Measurements from ENCODE around the gene ARL5C. TPM values are rescaled to one million over a fixed set of nuclear protein-coding genes. Genes with fewer than 3 reads are reported as not detected.
A peak's percentile ranks its signal among the peaks of the same experiment; 100 is the strongest.

Gene ARL5C
- total RNA-seq, 8 experiments from 2014 or later, result 0.07 to 0.66 (median 0.23) TPM; not detected in 2

- H3K4me1 ChIP-seq (replicated peaks in 1 of 2), result peaks cover 26% of the 10 kb centered on the region in 2 donors
- 40 to 100% (median 83%) methylated on average over 1 to 7 of the region's 9 CpGs; no CpG with 5 or more reads in 5 of the 10 experiments for WGBS, 10 experiments
- H3K27ac ChIP-seq, result no peak overlapping the region
- in situ Hi-C loops (cut with MboI; ENCODE audit: low pct_unique_long_range_greater_than_20kb in 2 of 9, low sequenced_read_pairs in 9 of 9, unreplicated experiment in 9 of 9), result no loop called here
- ATAC-seq (replicated peaks in 6 of 8), result no peak
- H3K4me3 ChIP-seq, result no peak overlapping the region
Observed at GRCh38 chr17:39191750-39192510, 26.0 kb upstream of the ARL5C start.

DNA sequence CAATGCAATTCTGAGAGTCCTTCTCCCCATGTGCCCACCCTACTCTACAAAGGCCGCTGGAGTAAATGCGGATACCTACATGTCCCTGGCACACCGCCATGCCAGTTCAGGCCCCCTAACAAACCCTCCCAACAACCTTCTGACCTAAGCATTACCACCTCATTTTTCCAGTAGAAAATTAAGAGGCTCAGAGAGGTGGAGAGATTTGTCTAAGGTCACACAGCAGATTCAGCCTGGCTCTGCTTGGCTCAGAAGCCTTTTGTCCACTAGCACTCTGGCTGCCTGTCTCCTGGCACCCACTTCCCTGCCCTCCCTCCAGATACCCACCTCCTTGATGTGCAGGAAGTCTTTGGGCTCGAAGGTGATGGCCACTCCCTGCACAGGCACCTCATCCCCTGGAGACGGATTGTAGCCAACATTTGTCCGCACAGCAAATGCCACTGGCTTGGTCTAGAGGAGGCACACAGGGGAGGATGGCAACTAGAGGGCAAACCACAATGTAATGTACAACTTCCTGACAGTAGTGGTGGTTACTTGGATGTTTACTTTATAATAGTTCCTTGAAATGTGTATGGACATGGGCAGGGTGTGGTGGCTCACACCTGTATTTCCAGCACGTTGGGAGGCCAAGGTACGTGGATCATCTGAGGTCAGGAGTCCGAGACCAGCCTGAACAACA lies 21.3 kb upstream of the ARL5C start:
- no peak for ATAC-seq (replicated peaks in 6 of 8)
- H3K4me1 ChIP-seq (replicated peaks in 1 of 2), result no peaks in the 10 kb centered on the region
- 92 to 100% (median 100%) methylated on average over 1 to 7 of the region's 9 CpGs; no CpG with 5 or more reads in 2 of the 10 experiments for WGBS, 10 experiments
- no peak overlapping the region for H3K4me3 ChIP-seq
- H3K27ac ChIP-seq, result no peak overlapping the region
- in situ Hi-C loops (cut with MboI; ENCODE audit: low pct_unique_long_range_greater_than_20kb in 2 of 9, low sequenced_read_pairs in 9 of 9, unreplicated experiment in 9 of 9), result no loop called here

DNA sequence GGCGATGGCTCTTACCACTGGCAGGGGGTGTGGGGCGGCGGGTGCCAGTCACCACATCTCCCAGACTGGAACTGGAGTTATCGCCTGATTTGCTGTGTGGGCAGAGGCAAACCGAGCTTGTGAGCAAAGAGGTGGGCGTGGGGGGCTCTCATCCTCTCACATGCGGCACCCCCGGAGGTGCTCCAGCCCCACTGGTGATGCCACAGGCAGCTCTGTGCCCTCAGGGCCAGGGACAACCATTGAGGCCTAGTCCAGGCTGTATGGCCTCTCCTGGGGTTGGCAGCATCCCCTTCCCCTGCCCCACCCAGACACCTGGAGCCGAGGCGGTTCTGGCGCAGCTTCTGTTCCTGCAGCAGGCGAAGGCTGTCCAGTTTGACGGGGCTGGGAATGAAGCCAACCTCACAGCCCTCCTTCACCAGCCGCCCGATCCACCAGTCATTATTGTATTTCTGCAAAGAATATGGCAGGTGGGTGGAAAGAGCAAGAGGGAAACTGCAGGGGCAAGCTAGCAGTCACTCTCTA lies 20.6 kb upstream of the ARL5C start:
- in situ Hi-C loops (cut with MboI; ENCODE audit: low pct_unique_long_range_greater_than_20kb in 2 of 9, low sequenced_read_pairs in 9 of 9, unreplicated experiment in 9 of 9), result no loop called here
- ATAC-seq (replicated peaks in 6 of 8), result no peak
- H3K27ac ChIP-seq, result no peak overlapping the region
- no peaks in the 10 kb centered on the region for H3K4me1 ChIP-seq (replicated peaks in 1 of 2)
- no peak overlapping the region for H3K4me3 ChIP-seq
- WGBS, 10 experiments, result 80 to 100% (median 100%) methylated on average over 1 to 6 of the region's 15 CpGs; no CpG with 5 or more reads in 7 of the 10 experiments

GRCh38 chr17:39183720-39184119 lies 17.8 kb upstream of the ARL5C start:
- no peak for ATAC-seq (replicated peaks in 6 of 8)
- in situ Hi-C loops (cut with MboI; ENCODE audit: low pct_unique_long_range_greater_than_20kb in 2 of 9, low sequenced_read_pairs in 9 of 9, unreplicated experiment in 9 of 9), result no loop called here
- 87 to 100% (median 94%) methylated on average over 1 to 10 of the region's 10 CpGs; no CpG with 5 or more reads in 6 of the 10 experiments for WGBS, 10 experiments
- Histone ChIP-seq H3K27ac (no peak overlapping the region), H3K4me3 (no peak overlapping the region), H3K4me1 (replicated peaks in 1 of 2) (no peaks in the 10 kb centered on the region)

GRCh38 chr17:39183045-39183444 lies 17.1 kb upstream of the ARL5C start:
- in situ Hi-C loops (cut with MboI; ENCODE audit: low pct_unique_long_range_greater_than_20kb in 2 of 9, low sequenced_read_pairs in 9 of 9, unreplicated experiment in 9 of 9), result no loop called here
- no peak for ATAC-seq (replicated peaks in 6 of 8)
- H3K4me1 ChIP-seq (replicated peaks in 1 of 2), result no peaks in the 10 kb centered on the region
- H3K4me3 ChIP-seq, result no peak overlapping the region
- H3K27ac ChIP-seq, result no peak overlapping the region
- 72 to 100% (median 93%) methylated on average over 2 to 3 of the region's 5 CpGs; no CpG with 5 or more reads in 3 of the 10 experiments for WGBS, 10 experiments

DNA sequence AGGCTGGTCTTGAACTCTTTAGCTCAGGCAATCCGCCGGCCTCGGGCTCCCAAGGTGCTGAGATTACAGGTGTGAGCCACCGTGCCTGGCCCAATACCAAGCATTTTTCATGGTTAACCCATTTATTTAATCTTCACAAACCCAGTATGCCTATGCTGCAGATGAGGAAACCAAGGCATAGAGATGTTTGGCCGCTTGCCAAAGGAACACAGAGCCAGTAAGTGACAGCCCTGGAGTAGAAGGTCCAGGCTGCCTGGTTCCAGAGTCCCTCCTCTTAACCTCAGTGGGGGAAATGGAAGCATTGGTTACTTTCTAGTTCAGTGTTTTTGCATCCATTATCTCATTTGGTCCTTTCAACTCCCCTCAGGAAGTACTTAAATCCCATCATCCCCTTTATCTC lies 15.3 kb upstream of the ARL5C start:
- in situ Hi-C loops (cut with MboI; ENCODE audit: low pct_unique_long_range_greater_than_20kb in 2 of 9, low sequenced_read_pairs in 9 of 9, unreplicated experiment in 9 of 9), result no loop called here
- no peaks in the 10 kb centered on the region for H3K4me1 ChIP-seq (replicated peaks in 1 of 2)
- no peak overlapping the region for H3K4me3 ChIP-seq
- H3K27ac ChIP-seq, result no peak overlapping the region
- WGBS, 10 experiments, result 82 to 100% (median 98%) methylated on average over 1 to 5 of the region's 5 CpGs; no CpG with 5 or more reads in 3 of the 10 experiments
- ATAC-seq (replicated peaks in 6 of 8), result no peak

GRCh38 chr17:39178536-39178935 lies 12.6 kb upstream of the ARL5C start:
- peak in 7 of 8 experiments; percentile 22 to 98 (median 38) for ATAC-seq (replicated peaks in 6 of 8)
- 34 to 100% (median 79%) methylated on average over 1 to 4 of the region's 4 CpGs for WGBS, 10 experiments
- no peaks in the 10 kb centered on the region for H3K4me1 ChIP-seq (replicated peaks in 1 of 2)
- no peak overlapping the region for H3K4me3 ChIP-seq
- no peak overlapping the region for H3K27ac ChIP-seq
- in situ Hi-C loops (cut with MboI; ENCODE audit: low pct_unique_long_range_greater_than_20kb in 2 of 9, low sequenced_read_pairs in 9 of 9, unreplicated experiment in 9 of 9), result no loop called here

GRCh38 chr17:39177256-39177655 lies 11.3 kb upstream of the ARL5C start:
- WGBS, 10 experiments, result 70 to 93% (median 76%) methylated on average over 5 to 10 of the region's 12 CpGs; no CpG with 5 or more reads in 7 of the 10 experiments
- peak in 2 of 8 experiments; percentile 7 to 11 for ATAC-seq (replicated peaks in 6 of 8)
- no peak overlapping the region for H3K4me3 ChIP-seq
- no peak overlapping the region for H3K27ac ChIP-seq
- H3K4me1 ChIP-seq (replicated peaks in 1 of 2), result no peaks in the 10 kb centered on the region
- in situ Hi-C loops (cut with MboI; ENCODE audit: low pct_unique_long_range_greater_than_20kb in 2 of 9, low sequenced_read_pairs in 9 of 9, unreplicated experiment in 9 of 9), result no loop called here

DNA sequence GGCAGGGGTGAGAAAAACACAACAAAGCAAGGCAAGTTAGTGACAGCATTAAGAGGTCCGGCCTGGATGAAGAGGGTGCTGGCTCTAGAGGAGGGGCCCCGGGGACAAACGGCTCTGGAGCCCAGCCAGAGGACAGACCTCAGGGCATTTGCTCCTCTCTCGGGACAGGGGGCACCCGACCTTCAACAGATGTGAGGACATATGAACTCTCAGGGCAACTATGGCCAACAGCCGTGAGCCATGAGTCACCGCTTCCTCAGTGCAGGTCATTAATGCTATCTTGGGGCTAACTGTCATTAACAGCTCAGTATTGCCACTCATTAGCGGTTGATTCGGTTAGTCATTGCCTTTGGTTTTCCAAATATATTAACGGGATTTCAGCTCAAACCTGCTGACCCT lies 9.7 kb upstream of the ARL5C start:
- peak in 3 of 8 experiments; percentile 2 to 14 (median 7) for ATAC-seq (replicated peaks in 6 of 8)
- H3K4me1 ChIP-seq (replicated peaks in 1 of 2), result no peaks in the 10 kb centered on the region
- H3K4me3 ChIP-seq, result no peak overlapping the region
- in situ Hi-C loops (cut with MboI; ENCODE audit: low pct_unique_long_range_greater_than_20kb in 2 of 9, low sequenced_read_pairs in 9 of 9, unreplicated experiment in 9 of 9), result no loop called here
- 66 to 100% (median 95%) methylated on average over 2 to 6 of the region's 10 CpGs; no CpG with 5 or more reads in 3 of the 10 experiments for WGBS, 10 experiments
- H3K27ac ChIP-seq, result no peak overlapping the region

- Histone ChIP-seq H3K27ac (no peak overlapping the region), H3K4me1 (replicated peaks in 1 of 2) (no peaks in the 10 kb centered on the region), H3K4me3 (no peak overlapping the region)
- in situ Hi-C loops (cut with MboI; ENCODE audit: low pct_unique_long_range_greater_than_20kb in 2 of 9, low sequenced_read_pairs in 9 of 9, unreplicated experiment in 9 of 9), result loop anchor here in 2 of 9 experiments (25.0 kb wide), 1 partner anchor 188 kb away; no protein-coding TSS in a partner anchor
- 85 to 100% (median 100%) methylated on average over 1 to 10 of the region's 35 CpGs; no CpG with 5 or more reads in 7 of the 10 experiments for WGBS, 10 experiments
- peak; percentile 32 to 68 (median 52) for ATAC-seq (replicated peaks in 6 of 8)
Observed at GRCh38 chr17:39174920-39175694, 9.1 kb upstream of the ARL5C start.

- H3K4me3 ChIP-seq, result no peak overlapping the region
- ATAC-seq (replicated peaks in 6 of 8), result peak in 3 of 8 experiments; percentile 3 to 23 (median 17)
- no peak overlapping the region for H3K27ac ChIP-seq
- H3K4me1 ChIP-seq (replicated peaks in 1 of 2), result no peaks in the 10 kb centered on the region
- in situ Hi-C loops (cut with MboI; ENCODE audit: low pct_unique_long_range_greater_than_20kb in 2 of 9, low sequenced_read_pairs in 9 of 9, unreplicated experiment in 9 of 9), result loop anchor here in 2 of 9 experiments (25.0 kb wide), 1 partner anchor 186 kb away; no protein-coding TSS in a partner anchor
- WGBS, 10 experiments, result 17 to 83% (median 41%) methylated on average over 1 to 5 of the region's 10 CpGs; no CpG with 5 or more reads in 7 of the 10 experiments
Observed at GRCh38 chr17:39173526-39174274, 7.7 kb upstream of the ARL5C start.

DNA sequence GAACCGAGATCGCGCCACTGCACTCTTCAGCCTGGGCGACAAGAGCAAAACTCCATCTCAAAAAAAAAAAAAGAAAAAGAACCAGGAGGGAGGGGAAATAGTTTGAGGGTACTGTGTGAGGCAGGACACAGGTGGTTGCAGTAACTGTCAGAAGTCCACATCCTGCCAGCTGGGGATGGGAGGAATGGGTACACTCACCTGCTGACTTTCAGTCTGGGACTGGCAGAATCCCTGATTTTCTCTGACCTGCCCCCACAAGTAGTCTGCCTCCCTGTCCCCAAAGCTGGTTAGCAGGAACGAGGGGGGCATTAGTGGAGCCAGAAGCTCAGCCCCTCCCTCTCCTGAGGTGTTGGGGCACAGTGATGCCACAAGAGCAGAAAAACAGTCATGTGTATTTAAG lies 7.1 kb upstream of the ARL5C start:
- Histone ChIP-seq H3K4me3 (no peak overlapping the region), H3K27ac (no peak overlapping the region), H3K4me1 (replicated peaks in 1 of 2) (no peaks in the 10 kb centered on the region)
- 33 to 100% (median 78%) methylated on average over 1 to 2 of the region's 5 CpGs; no CpG with 5 or more reads in 2 of the 10 experiments for WGBS, 10 experiments
- ATAC-seq (replicated peaks in 6 of 8), result no peak
- in situ Hi-C loops (cut with MboI; ENCODE audit: low pct_unique_long_range_greater_than_20kb in 2 of 9, low sequenced_read_pairs in 9 of 9, unreplicated experiment in 9 of 9), result loop anchor here in 2 of 9 experiments (25.0 kb wide), 1 partner anchor 186 kb away; no protein-coding TSS in a partner anchor

Data from motor neuron (in vitro differentiated cells).